ENCODE measurements around the gene UFSP2.

Gene UFSP2

DNA sequence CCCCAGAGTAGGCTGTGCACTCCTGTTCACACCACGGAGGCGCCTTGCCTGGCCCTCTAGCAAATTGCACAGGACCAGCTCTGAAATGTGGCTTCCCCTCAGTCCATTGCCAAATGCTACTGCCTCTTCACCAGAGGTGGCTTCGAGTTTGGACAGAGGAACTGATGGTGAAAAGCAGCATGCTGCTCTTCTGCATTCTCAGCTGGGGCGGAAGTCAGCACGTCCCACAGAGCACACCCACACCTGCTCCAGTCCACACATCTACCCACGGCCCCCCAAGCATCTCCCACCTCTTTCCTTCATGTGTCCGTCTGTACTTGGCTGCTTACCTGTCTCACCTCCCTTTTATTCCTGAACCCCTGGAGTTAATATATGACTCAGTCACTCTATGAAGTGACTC lies 73.6 kb downstream of the UFSP2 start:
- DNase-seq (ENCODE audit: low spot score) = no peak

DNA sequence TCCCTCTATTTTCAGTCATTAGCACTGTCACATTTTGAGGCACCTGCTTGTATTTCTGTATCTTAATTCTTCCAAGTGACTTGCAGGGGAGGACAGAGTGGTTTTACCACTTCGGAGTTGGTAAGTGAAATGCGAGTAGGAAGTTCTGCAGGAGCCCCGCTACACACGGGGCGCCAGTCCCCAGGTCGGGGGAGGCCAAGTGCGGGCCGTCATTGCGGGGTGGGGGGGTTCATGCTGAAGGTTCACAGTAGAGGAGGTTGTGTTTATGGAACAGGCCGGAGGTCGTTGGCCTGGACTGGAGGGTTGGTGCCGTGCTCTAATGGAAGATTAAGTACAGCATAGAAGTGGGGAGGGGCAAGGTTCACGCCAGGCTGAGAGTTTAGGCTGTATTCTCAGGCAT lies 74.1 kb downstream of the UFSP2 start:
- DNase-seq (ENCODE audit: low spot score) = no peak

Data from GM03348 (cell line).